ENCODE data around the gene MOBP.
A peak's percentile ranks its signal among the peaks of the same experiment; 100 is the strongest.
"Not testable (repeated sequence)": the region's sequence is repeated elsewhere in the genome, so short reads cannot be mapped to it uniquely, and the experiment has no call there.

Gene MOBP

DNA sequence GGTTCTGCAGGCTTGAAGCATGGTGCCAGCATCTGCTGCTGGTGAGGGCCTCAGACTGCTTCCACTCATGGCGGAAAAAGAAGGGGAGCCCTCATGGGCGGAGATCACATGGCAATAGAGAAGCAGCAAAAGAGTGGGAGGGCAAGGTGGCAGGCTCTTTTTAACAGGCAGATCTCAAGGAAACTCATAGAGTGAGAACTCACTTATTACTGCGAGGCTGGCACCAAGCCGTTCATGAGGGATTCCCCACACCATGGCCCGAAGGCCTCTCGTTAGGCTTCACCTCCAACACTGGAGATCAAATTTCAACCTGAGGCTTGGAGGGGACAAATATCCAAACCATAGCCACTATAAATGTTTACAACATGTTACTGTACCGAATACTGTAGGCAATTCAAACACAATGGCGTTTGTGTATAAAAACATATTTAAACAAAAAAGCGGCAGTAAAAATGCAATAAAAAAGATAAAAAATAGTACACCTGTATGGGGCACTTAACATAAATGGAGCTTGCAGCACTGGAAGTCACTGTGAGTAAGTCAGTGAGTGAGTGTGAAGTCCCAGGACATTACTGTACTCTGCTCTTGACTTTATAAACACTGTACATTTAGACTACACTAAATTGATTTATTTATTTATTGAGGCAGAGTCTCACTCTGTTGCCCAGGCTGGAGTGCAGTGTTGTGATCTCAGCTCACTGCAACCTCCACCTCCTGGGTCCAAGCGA lies 18.8 kb upstream of the MOBP start:
- Histone ChIP-seq H2AFZ (ENCODE audit: low read length) (peak overlapping the region; percentile 57; the same call in 1 of the 2 replicates), H3K9me2 (replicated peaks; ENCODE audit: low read depth, low read length) (no peaks in the 10 kb centered on the region), H3K4me3 (ENCODE audit: low read length, poor library complexity, severe bottlenecking) (no peak overlapping the region), H4K20me1 (ENCODE audit: insufficient read depth, low read length, poor library complexity, severe bottlenecking) (no peaks in the 10 kb centered on the region), H3K4me1 (ENCODE audit: insufficient read depth, low read length, poor library complexity, severe bottlenecking) (no peaks in the 10 kb centered on the region), H3K9me3 (ENCODE audit: insufficient read depth, low read depth, low read length) (no peaks in the 10 kb centered on the region), H3K9ac (ENCODE audit: low read depth, low read length, poor library complexity, severe bottlenecking) (no peak overlapping the region), H3K79me2 (ENCODE audit: insufficient read depth, low read length) (no peaks in the 10 kb centered on the region), H3K27me3 (ENCODE audit: insufficient read depth, low read length, poor library complexity, severe bottlenecking) (no peaks in the 10 kb centered on the region), H3K4me2 (ENCODE audit: low read depth, low read length, poor library complexity, severe bottlenecking) (no peak overlapping the region), H3F3A (ENCODE audit: low read depth) (no peaks in the 10 kb centered on the region), H3K36me3 (ENCODE audit: insufficient read depth, low read length) (no peaks in the 10 kb centered on the region)
- TF ChIP-seq EZH2phosphoT487 (IDR thresholded peaks at IDR 0.05; ENCODE audit: borderline replicate concordance): no peak
- TF ChIP-seq, protein P1, sequence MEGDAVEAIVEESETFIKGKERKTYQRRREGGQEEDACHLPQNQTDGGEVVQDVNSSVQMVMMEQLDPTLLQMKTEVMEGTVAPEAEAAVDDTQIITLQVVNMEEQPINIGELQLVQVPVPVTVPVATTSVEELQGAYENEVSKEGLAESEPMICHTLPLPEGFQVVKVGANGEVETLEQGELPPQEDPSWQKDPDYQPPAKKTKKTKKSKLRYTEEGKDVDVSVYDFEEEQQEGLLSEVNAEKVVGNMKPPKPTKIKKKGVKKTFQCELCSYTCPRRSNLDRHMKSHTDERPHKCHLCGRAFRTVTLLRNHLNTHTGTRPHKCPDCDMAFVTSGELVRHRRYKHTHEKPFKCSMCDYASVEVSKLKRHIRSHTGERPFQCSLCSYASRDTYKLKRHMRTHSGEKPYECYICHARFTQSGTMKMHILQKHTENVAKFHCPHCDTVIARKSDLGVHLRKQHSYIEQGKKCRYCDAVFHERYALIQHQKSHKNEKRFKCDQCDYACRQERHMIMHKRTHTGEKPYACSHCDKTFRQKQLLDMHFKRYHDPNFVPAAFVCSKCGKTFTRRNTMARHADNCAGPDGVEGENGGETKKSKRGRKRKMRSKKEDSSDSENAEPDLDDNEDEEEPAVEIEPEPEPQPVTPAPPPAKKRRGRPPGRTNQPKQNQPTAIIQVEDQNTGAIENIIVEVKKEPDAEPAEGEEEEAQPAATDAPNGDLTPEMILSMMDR (conservative IDR thresholded peaks at IDR 0.05; ENCODE audit: low read length): no peak

DNA sequence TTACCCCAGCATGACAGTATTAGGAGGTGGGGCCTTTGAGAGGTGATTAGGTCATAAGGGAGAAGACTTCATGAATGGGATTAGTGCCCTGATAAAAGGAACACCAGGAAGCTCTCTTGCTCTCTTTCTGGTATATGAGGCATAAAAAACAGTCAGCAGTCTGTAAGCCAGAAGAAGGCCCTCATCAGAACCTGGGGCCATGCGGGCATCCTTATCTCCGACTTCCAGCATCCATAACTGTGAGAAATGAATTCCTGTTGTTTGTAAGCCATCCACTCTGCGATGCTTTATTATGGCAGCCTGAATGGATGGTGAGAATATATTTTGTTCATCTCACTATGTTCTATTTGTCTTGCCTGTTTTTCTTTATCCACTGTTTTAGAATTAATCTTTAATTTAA lies 17.7 kb upstream of the MOBP start:
- Histone ChIP-seq H3K4me2 (ENCODE audit: low read depth, low read length, poor library complexity, severe bottlenecking) (no peak overlapping the region), H4K20me1 (ENCODE audit: insufficient read depth, low read length, poor library complexity, severe bottlenecking) (no peaks in the 10 kb centered on the region), H3K4me3 (ENCODE audit: low read length, poor library complexity, severe bottlenecking) (no peak overlapping the region), H3K9me3 (ENCODE audit: insufficient read depth, low read depth, low read length) (no peaks in the 10 kb centered on the region), H3K79me2 (ENCODE audit: insufficient read depth, low read length) (no peaks in the 10 kb centered on the region), H2AFZ (ENCODE audit: low read length) (no peak overlapping the region), H3K36me3 (ENCODE audit: insufficient read depth, low read length) (no peaks in the 10 kb centered on the region), H3K4me1 (ENCODE audit: insufficient read depth, low read length, poor library complexity, severe bottlenecking) (no peaks in the 10 kb centered on the region), H3F3A (ENCODE audit: low read depth) (no peaks in the 10 kb centered on the region), H3K9me2 (replicated peaks; ENCODE audit: low read depth, low read length) (no peaks in the 10 kb centered on the region), H3K9ac (ENCODE audit: low read depth, low read length, poor library complexity, severe bottlenecking) (no peak overlapping the region), H3K27me3 (ENCODE audit: insufficient read depth, low read length, poor library complexity, severe bottlenecking) (no peaks in the 10 kb centered on the region)
- TF ChIP-seq EZH2phosphoT487 (IDR thresholded peaks at IDR 0.05; ENCODE audit: borderline replicate concordance): no peak
- TF ChIP-seq, protein P1 (conservative IDR thresholded peaks at IDR 0.05; ENCODE audit: low read length): no peak

DNA sequence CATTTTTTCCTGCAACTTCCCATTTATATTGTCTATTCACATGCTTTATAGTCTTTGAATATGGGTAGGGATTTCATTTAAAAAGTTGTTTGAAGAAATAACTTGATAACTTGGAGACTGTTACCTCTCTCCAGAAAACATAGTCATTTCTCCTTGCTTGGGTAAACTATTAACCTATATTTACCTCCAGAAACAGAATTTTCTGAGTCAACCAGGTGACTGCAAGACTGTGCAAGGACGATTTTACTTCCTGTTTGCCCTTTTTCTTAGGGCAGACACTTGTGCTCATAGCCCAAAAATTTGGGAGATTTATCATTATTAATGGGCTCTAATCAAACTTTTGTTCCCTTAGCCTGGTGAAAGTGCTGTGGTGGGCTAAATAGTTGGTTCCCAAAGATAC lies 14.3 kb upstream of the MOBP start:
- Histone ChIP-seq H3K9ac (ENCODE audit: low read depth, low read length, poor library complexity, severe bottlenecking) (no peak overlapping the region), H2AFZ (ENCODE audit: low read length) (peak overlapping the region; percentile 32; the same call in 1 of the 2 replicates), H3K79me2 (ENCODE audit: insufficient read depth, low read length) (no peaks in the 10 kb centered on the region), H3K27me3 (ENCODE audit: insufficient read depth, low read length, poor library complexity, severe bottlenecking) (no peaks in the 10 kb centered on the region), H3F3A (ENCODE audit: low read depth) (no peaks in the 10 kb centered on the region), H3K9me3 (ENCODE audit: insufficient read depth, low read depth, low read length) (no peaks in the 10 kb centered on the region), H3K9me2 (replicated peaks; ENCODE audit: low read depth, low read length) (no peaks in the 10 kb centered on the region), H4K20me1 (ENCODE audit: insufficient read depth, low read length, poor library complexity, severe bottlenecking) (no peaks in the 10 kb centered on the region), H3K4me2 (ENCODE audit: low read depth, low read length, poor library complexity, severe bottlenecking) (no peak overlapping the region), H3K36me3 (ENCODE audit: insufficient read depth, low read length) (no peaks in the 10 kb centered on the region), H3K4me1 (ENCODE audit: insufficient read depth, low read length, poor library complexity, severe bottlenecking) (no peaks in the 10 kb centered on the region), H3K4me3 (ENCODE audit: low read length, poor library complexity, severe bottlenecking) (no peak overlapping the region)
- TF ChIP-seq EZH2phosphoT487 (IDR thresholded peaks at IDR 0.05; ENCODE audit: borderline replicate concordance): no peak
- TF ChIP-seq, protein P1 (conservative IDR thresholded peaks at IDR 0.05; ENCODE audit: low read length): no peak

DNA sequence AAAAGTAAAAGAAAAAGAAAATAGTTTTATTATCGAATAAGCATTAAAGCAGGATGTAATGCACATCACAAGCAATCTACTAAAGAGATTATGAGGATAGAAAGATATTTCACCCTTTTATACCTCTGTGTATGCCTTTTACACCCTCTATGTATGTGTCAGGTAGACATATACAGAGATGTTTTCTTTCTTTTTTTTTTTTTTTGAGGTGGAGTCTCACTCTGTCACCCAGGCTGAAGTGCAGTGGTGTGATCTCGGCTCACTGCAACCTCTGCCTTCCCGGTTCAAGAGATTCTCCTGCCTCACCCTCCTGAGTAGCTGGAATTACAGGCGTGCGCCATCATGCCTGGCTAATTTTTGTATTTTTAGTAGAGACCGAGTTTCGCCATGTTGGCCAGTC lies 13.6 kb upstream of the MOBP start:
- H3K4me1 ChIP-seq (ENCODE audit: insufficient read depth, low read length, poor library complexity, severe bottlenecking); H3K79me2 ChIP-seq (ENCODE audit: insufficient read depth, low read length); H3F3A ChIP-seq (ENCODE audit: low read depth); H3K27me3 ChIP-seq (ENCODE audit: insufficient read depth, low read length, poor library complexity, severe bottlenecking); H3K9me2 ChIP-seq (replicated peaks; ENCODE audit: low read depth, low read length); H3K9me3 ChIP-seq (ENCODE audit: insufficient read depth, low read depth, low read length); H2AFZ ChIP-seq (ENCODE audit: low read length); H3K4me2 ChIP-seq (ENCODE audit: low read depth, low read length, poor library complexity, severe bottlenecking); H3K9ac ChIP-seq (ENCODE audit: low read depth, low read length, poor library complexity, severe bottlenecking); H3K36me3 ChIP-seq (ENCODE audit: insufficient read depth, low read length); H3K4me3 ChIP-seq (ENCODE audit: low read length, poor library complexity, severe bottlenecking); H4K20me1 ChIP-seq (ENCODE audit: insufficient read depth, low read length, poor library complexity, severe bottlenecking): not testable (repeated sequence)

Measured in Loucy (cell line).